Measurements from ENCODE around the gene ARMH2.

The ARMH2 gene

DNA sequence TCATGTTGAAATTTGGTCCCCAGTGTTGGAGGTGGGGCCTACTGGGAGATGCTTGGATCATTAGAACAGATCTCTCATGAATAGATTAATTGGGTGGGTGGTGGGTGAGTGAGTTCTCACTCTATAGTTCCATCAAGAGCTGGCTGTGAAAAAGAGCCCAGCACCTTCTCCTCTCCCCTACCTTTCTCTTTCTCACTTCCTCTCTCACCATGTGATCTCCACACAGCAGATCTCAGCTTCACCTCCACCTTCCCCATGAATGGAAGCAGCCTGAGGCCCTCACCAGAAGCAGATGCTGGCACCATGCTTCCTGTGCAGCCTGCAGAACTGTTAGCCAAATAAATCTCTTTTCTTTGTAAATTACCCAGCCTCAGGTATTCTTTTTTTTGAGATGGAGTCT lies 36.9 kb downstream of the ARMH2 start:
- no peak for DNase-seq (ENCODE audit: low spot score)
- Histone ChIP-seq H3K9me3 (ENCODE audit: severe bottlenecking) (no peaks in the 10 kb centered on the region), H3K27ac (ENCODE audit: poor library complexity, severe bottlenecking) (no peak overlapping the region), H3K4me3 (ENCODE audit: severe bottlenecking) (no peak overlapping the region), H3K4me1 (ENCODE audit: insufficient read depth, poor library complexity, severe bottlenecking) (no peaks in the 10 kb centered on the region), H3K36me3 (ENCODE audit: low read depth) (no peaks in the 10 kb centered on the region), H3K27me3 (ENCODE audit: insufficient read depth, poor library complexity, severe bottlenecking) (no peaks in the 10 kb centered on the region)
- no peak for ATAC-seq (ENCODE audit: low read depth)
- TF ChIP-seq, protein P1, sequence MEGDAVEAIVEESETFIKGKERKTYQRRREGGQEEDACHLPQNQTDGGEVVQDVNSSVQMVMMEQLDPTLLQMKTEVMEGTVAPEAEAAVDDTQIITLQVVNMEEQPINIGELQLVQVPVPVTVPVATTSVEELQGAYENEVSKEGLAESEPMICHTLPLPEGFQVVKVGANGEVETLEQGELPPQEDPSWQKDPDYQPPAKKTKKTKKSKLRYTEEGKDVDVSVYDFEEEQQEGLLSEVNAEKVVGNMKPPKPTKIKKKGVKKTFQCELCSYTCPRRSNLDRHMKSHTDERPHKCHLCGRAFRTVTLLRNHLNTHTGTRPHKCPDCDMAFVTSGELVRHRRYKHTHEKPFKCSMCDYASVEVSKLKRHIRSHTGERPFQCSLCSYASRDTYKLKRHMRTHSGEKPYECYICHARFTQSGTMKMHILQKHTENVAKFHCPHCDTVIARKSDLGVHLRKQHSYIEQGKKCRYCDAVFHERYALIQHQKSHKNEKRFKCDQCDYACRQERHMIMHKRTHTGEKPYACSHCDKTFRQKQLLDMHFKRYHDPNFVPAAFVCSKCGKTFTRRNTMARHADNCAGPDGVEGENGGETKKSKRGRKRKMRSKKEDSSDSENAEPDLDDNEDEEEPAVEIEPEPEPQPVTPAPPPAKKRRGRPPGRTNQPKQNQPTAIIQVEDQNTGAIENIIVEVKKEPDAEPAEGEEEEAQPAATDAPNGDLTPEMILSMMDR (IDR thresholded peaks at IDR 0.05; ENCODE audit: poor library complexity, severe bottlenecking), result no peak

DNA sequence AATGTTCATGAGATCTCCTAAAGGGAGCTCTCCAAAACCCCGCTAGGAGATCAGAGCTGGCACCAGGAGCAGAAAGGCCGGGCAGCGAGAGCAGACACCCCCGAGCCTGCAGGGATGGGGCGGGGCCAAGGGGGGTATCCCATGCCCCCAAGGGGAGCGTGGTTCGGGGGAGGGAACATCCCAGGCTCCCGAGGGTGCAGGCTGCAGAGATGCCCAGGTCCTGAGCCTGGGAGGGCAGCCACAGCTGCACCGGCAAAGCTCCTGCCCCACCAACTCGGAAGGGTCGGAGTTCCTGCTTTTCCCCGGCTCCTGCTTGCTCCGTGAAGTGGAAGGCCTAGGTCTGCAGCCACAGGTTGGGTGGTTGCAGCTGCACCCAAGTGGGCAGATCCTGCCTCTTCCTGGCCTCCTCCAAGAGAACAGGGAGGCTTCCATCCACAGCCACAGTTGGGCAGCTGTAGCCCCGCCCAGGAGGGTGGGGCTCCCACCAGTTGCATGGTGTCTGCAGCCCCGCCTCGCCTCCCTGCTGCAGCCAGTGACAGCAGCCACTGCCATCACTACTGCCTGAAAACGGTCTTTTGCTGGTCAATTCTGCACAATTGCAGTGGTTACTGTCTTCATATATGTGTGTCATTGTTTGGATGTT lies 37.4 kb downstream of the ARMH2 start:
- H3K27me3 ChIP-seq (ENCODE audit: insufficient read depth, poor library complexity, severe bottlenecking), result no peaks in the 10 kb centered on the region
- no peaks in the 10 kb centered on the region for H3K36me3 ChIP-seq (ENCODE audit: low read depth)
- H3K4me1 ChIP-seq (ENCODE audit: insufficient read depth, poor library complexity, severe bottlenecking), result no peaks in the 10 kb centered on the region
- H3K9me3 ChIP-seq (ENCODE audit: severe bottlenecking), result no peaks in the 10 kb centered on the region
- 0 out of 3 replicates have a peak, but pooled peaks have one; percentile 45 for ATAC-seq (ENCODE audit: low read depth)
- no peak overlapping the region for H3K27ac ChIP-seq (ENCODE audit: poor library complexity, severe bottlenecking)
- TF ChIP-seq, protein P1 (IDR thresholded peaks at IDR 0.05; ENCODE audit: poor library complexity, severe bottlenecking), result no peak
- no peak for DNase-seq (ENCODE audit: low spot score)
- H3K4me3 ChIP-seq (ENCODE audit: severe bottlenecking), result no peak overlapping the region

DNA sequence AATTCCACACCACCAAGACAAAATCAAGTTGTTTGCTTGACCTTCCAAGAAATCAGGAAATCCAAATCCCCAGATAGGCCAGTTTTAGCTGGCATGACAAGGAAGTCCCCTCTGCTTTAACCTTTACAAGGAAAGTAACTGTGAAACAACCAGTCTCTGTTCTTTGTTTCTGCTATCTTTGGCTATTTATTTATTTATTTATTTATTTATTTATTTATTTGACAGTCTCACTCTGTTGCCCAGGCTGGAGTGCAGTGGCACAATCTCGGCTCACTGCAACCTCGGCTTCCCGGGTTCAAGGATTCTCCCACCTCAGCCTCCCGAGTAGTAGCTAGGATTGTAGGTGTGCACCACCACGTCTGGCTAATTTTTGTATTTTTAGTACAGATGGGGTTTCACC lies 38.5 kb downstream of the ARMH2 start:
- TF ChIP-seq, protein P1 (IDR thresholded peaks at IDR 0.05; ENCODE audit: poor library complexity, severe bottlenecking), result no peak
- Histone ChIP-seq H3K4me3 (ENCODE audit: severe bottlenecking) (no peak overlapping the region), H3K9me3 (ENCODE audit: severe bottlenecking) (no peaks in the 10 kb centered on the region), H3K36me3 (ENCODE audit: low read depth) (no peaks in the 10 kb centered on the region), H3K4me1 (ENCODE audit: insufficient read depth, poor library complexity, severe bottlenecking) (no peaks in the 10 kb centered on the region), H3K27me3 (ENCODE audit: insufficient read depth, poor library complexity, severe bottlenecking) (no peaks in the 10 kb centered on the region), H3K27ac (ENCODE audit: poor library complexity, severe bottlenecking) (no peak overlapping the region)
- ATAC-seq (ENCODE audit: low read depth) (no peak), DNase-seq (ENCODE audit: low spot score) (no peak)

DNA sequence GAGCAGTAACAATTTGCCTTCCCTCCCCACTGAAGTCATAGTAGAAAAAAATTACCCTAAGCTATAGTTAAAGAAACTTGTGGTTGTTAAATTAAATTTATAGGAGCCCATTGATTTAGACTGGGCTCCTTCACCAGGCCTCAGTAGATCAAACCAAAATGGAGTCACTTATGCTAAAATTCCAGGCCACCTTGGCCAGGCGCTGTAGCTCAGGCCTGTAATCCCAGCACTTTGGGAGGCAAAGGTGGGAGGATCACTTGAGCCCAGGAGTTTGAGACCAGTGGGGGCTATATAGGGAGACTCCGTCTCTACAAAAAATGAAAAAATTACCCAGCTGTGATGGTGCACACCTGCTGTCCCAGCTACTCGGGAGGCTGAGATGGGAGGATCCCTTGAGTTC lies 39.0 kb downstream of the ARMH2 start:
- Histone ChIP-seq H3K27me3 (ENCODE audit: insufficient read depth, poor library complexity, severe bottlenecking) (no peaks in the 10 kb centered on the region), H3K27ac (ENCODE audit: poor library complexity, severe bottlenecking) (no peak overlapping the region), H3K36me3 (ENCODE audit: low read depth) (no peaks in the 10 kb centered on the region), H3K9me3 (ENCODE audit: severe bottlenecking) (no peaks in the 10 kb centered on the region), H3K4me1 (ENCODE audit: insufficient read depth, poor library complexity, severe bottlenecking) (no peaks in the 10 kb centered on the region), H3K4me3 (ENCODE audit: severe bottlenecking) (no peak overlapping the region)
- TF ChIP-seq, protein P1 (IDR thresholded peaks at IDR 0.05; ENCODE audit: poor library complexity, severe bottlenecking), result no peak
- no peak for ATAC-seq (ENCODE audit: low read depth)
- no peak for DNase-seq (ENCODE audit: low spot score)

DNA sequence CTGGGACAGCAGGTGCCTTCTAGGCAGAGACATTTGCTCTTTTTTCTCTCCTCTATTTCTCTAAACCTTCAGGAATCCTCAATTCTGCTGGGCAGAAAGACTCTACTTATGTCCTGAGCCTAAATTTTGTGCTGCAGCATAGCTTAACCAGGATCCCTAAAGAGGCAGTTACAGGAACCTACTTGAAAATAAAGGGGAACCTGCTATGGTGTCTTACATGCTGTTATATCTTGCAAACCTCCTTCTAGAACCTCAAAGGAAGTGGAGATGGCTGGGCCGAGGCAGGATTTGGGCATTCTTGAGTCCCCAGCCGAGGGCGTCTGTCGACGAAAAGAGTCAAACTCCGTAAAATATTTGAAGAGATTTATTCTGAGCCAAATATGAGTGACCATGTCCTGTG lies 41.1 kb downstream of the ARMH2 start:
- TF ChIP-seq, protein P1 (IDR thresholded peaks at IDR 0.05; ENCODE audit: poor library complexity, severe bottlenecking), result no peak
- ATAC-seq (ENCODE audit: low read depth), result no peak
- no peak for DNase-seq (ENCODE audit: low spot score)
- Histone ChIP-seq H3K4me3 (ENCODE audit: severe bottlenecking) (no peak overlapping the region), H3K27me3 (ENCODE audit: insufficient read depth, poor library complexity, severe bottlenecking) (no peaks in the 10 kb centered on the region), H3K9me3 (ENCODE audit: severe bottlenecking) (no peaks in the 10 kb centered on the region), H3K27ac (ENCODE audit: poor library complexity, severe bottlenecking) (no peak overlapping the region), H3K4me1 (ENCODE audit: insufficient read depth, poor library complexity, severe bottlenecking) (no peaks in the 10 kb centered on the region), H3K36me3 (ENCODE audit: low read depth) (no peaks in the 10 kb centered on the region)

Measured in RWPE2 (cell line).